ENCODE results near the gene FCMR. TPM values are rescaled to one million over a fixed set of nuclear protein-coding genes. Genes with fewer than 3 reads are reported as not detected.
A peak's percentile ranks its signal among the peaks of the same experiment; 100 is the strongest.

The FCMR gene
- total RNA-seq, 2 donors from 2014 or later = not detected

DNA sequence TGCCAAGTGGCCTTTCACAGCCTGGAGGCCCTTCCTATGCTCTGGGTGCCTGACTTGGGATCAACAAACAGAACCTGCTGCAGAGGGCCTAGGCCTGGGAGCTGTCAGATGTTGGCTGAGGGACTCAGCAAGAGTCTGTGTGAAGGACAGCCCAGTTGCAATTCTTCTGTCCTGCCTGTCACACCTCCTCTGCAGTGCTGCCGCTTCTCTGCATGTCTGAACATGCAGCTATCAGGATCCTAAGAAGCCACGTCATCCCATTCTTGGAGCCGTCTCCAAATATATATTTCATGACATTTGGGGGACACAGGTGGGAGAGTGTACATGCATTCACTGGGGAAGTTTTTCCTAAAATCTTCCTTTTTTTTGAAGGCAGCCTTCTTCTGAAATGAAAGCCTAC lies 39.9 kb upstream of the FCMR start:
- Mint-ChIP-seq H3K27ac (no peak overlapping the region), H3K27me3 (ENCODE audit: insufficient read depth) (peaks cover 2% of the 10 kb centered on the region), H3K36me3 (ENCODE audit: low read depth) (no peaks in the 10 kb centered on the region), H3K4me3 (no peak overlapping the region), H3K4me1 (no peaks in the 10 kb centered on the region), H3K9me3 (no peaks in the 10 kb centered on the region)
- no peak for DNase-seq
- no peaks in the 10 kb centered on the region for H3K36me3 ChIP-seq (ENCODE audit: control insufficient read depth, insufficient read depth, low read length)
- H3K9me3 ChIP-seq (ENCODE audit: control insufficient read depth, low read length) = no peaks in the 10 kb centered on the region
- H3K9ac ChIP-seq (ENCODE audit: extremely low read depth, low read length, poor library complexity, severe bottlenecking) = no peak overlapping the region
- H3K27me3 ChIP-seq (ENCODE audit: control insufficient read depth, insufficient read depth, low read length, poor library complexity, severe bottlenecking) = no peaks in the 10 kb centered on the region
- H3K4me1 ChIP-seq (ENCODE audit: control insufficient read depth, insufficient read depth, low read length) = no peaks in the 10 kb centered on the region
- H3K4me3 ChIP-seq (ENCODE audit: low read length) = no peak overlapping the region
- TF ChIP-seq, protein P1, sequence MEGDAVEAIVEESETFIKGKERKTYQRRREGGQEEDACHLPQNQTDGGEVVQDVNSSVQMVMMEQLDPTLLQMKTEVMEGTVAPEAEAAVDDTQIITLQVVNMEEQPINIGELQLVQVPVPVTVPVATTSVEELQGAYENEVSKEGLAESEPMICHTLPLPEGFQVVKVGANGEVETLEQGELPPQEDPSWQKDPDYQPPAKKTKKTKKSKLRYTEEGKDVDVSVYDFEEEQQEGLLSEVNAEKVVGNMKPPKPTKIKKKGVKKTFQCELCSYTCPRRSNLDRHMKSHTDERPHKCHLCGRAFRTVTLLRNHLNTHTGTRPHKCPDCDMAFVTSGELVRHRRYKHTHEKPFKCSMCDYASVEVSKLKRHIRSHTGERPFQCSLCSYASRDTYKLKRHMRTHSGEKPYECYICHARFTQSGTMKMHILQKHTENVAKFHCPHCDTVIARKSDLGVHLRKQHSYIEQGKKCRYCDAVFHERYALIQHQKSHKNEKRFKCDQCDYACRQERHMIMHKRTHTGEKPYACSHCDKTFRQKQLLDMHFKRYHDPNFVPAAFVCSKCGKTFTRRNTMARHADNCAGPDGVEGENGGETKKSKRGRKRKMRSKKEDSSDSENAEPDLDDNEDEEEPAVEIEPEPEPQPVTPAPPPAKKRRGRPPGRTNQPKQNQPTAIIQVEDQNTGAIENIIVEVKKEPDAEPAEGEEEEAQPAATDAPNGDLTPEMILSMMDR (conservative IDR thresholded peaks at IDR 0.05) = no peak
- 83 to 85% methylated on average over 3 of the region's 3 CpGs for WGBS, 2 experiments (ENCODE audit: insufficient coverage in 1 of 2, insufficient read length in 1 of 2)
- no peak overlapping the region for H3K27ac ChIP-seq (ENCODE audit: low read depth, low read length)

DNA sequence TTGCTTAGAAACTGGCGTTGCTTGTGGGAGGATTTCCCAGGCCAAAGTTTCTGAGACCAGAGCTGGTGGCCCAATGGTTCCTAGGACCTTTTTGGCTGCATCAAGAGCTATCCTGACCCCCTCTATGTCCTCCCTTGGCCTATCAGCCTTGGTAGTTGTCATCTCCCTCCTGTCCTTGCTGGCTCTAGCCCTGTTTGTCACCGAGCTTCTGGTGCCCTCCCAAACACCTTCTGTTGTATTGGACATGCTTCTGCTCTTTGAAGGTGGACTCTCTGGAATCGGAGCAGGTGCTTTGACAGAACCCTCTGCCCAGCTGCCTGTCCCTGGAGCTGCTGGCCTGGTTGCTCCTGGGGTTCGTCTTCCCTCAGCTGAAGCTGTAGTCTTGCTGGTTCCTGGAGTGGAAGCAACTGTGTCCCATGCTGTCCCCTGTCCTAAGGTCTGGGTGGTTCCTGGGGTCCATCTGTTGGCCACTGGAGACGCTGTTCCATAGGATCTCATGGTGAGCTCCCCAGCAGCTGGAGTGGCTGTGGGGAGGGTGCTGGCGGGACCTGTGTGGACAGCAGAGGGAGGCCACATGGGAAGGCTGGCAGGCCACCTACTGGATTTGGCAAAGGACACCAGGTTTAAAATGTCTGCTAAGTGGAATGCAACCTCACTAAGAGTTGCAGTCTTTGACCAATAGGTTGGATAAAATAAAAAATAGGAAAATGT lies 39.1 kb upstream of the FCMR start:
- no peaks in the 10 kb centered on the region for H3K27me3 ChIP-seq (ENCODE audit: control insufficient read depth, insufficient read depth, low read length, poor library complexity, severe bottlenecking)
- no peaks in the 10 kb centered on the region for H3K9me3 Mint-ChIP-seq
- no peak overlapping the region for H3K27ac Mint-ChIP-seq
- TF ChIP-seq, protein P1 (conservative IDR thresholded peaks at IDR 0.05) = peak; percentile 25
- no peaks in the 10 kb centered on the region for H3K36me3 Mint-ChIP-seq (ENCODE audit: low read depth)
- H3K27ac ChIP-seq (ENCODE audit: low read depth, low read length) = no peak overlapping the region
- no peak overlapping the region for H3K4me3 Mint-ChIP-seq
- no peaks in the 10 kb centered on the region for H3K36me3 ChIP-seq (ENCODE audit: control insufficient read depth, insufficient read depth, low read length)
- H3K27me3 Mint-ChIP-seq (ENCODE audit: insufficient read depth) = peaks cover 3% of the 10 kb centered on the region
- no peaks in the 10 kb centered on the region for H3K9me3 ChIP-seq (ENCODE audit: control insufficient read depth, low read length)
- no peak overlapping the region for H3K4me3 ChIP-seq (ENCODE audit: low read length)
- no peaks in the 10 kb centered on the region for H3K4me1 ChIP-seq (ENCODE audit: control insufficient read depth, insufficient read depth, low read length)
- DNase-seq = no peak
- 92 to 97% methylated on average over 5 to 6 of the region's 6 CpGs for WGBS, 2 experiments (ENCODE audit: insufficient coverage in 1 of 2, insufficient read length in 1 of 2)
- peaks cover 1% of the 10 kb centered on the region for H3K4me1 Mint-ChIP-seq
- H3K9ac ChIP-seq (ENCODE audit: extremely low read depth, low read length, poor library complexity, severe bottlenecking) = no peak overlapping the region

DNA sequence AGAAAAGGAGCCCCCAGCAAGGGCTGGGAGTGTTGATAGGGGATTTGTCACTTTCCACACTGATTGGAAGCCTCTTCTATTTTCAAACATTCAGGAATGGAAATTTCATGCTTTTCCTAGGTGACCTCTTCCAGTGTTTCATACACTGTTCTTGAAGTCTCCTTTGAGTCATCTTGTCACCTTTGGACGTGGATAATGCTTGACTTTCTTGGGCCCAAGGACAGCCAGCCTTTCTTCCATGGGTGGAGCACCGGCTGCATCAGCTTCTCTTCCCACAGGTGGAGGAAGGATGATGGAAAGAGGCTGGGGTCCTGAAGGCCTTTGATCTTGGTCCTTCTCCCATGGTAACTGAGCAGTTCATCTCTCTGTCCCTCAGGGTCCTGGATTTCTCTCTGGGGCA lies 36.4 kb upstream of the FCMR start:
- H3K9me3 Mint-ChIP-seq = no peaks in the 10 kb centered on the region
- peaks cover 2% of the 10 kb centered on the region for H3K27me3 Mint-ChIP-seq (ENCODE audit: insufficient read depth)
- H3K9ac ChIP-seq (ENCODE audit: extremely low read depth, low read length, poor library complexity, severe bottlenecking) = no peak overlapping the region

More for the DNA sequence above, 36.4 kb upstream of the FCMR start:
- Mint-ChIP-seq H3K4me3 (no peak overlapping the region), H3K27ac (no peak overlapping the region), H3K4me1 (peaks cover 8% of the 10 kb centered on the region), H3K36me3 (ENCODE audit: low read depth) (no peaks in the 10 kb centered on the region)
- Histone ChIP-seq H3K4me1 (ENCODE audit: control insufficient read depth, insufficient read depth, low read length) (peaks cover 3% of the 10 kb centered on the region), H3K36me3 (ENCODE audit: control insufficient read depth, insufficient read depth, low read length) (no peaks in the 10 kb centered on the region), H3K4me3 (ENCODE audit: low read length) (no peak overlapping the region), H3K27me3 (ENCODE audit: control insufficient read depth, insufficient read depth, low read length, poor library complexity, severe bottlenecking) (no peaks in the 10 kb centered on the region), H3K9me3 (ENCODE audit: control insufficient read depth, low read length) (no peaks in the 10 kb centered on the region), H3K27ac (ENCODE audit: low read depth, low read length) (no peak overlapping the region)
- TF ChIP-seq, protein P1 (conservative IDR thresholded peaks at IDR 0.05) = no peak
- WGBS, 2 experiments (ENCODE audit: insufficient coverage in 1 of 2, insufficient read length in 1 of 2) = 86% methylated on average over 2 of the region's 2 CpGs; no CpG with 5 or more reads in 1 of the 2 experiments
- DNase-seq = no peak
